GM18498 (cell line): ENCODE results near the gene GPHN.

Experiments
- ATAC-seq: cut with Tn5 transposase; IDR thresholded peaks from one replicate; pipeline ENCODE4 v1.9.1; 2021; ENCODE audit warnings: mild to moderate bottlenecking, moderate library complexity; ENCODE audit not compliant: unreplicated experiment

Gene GPHN

DNA sequence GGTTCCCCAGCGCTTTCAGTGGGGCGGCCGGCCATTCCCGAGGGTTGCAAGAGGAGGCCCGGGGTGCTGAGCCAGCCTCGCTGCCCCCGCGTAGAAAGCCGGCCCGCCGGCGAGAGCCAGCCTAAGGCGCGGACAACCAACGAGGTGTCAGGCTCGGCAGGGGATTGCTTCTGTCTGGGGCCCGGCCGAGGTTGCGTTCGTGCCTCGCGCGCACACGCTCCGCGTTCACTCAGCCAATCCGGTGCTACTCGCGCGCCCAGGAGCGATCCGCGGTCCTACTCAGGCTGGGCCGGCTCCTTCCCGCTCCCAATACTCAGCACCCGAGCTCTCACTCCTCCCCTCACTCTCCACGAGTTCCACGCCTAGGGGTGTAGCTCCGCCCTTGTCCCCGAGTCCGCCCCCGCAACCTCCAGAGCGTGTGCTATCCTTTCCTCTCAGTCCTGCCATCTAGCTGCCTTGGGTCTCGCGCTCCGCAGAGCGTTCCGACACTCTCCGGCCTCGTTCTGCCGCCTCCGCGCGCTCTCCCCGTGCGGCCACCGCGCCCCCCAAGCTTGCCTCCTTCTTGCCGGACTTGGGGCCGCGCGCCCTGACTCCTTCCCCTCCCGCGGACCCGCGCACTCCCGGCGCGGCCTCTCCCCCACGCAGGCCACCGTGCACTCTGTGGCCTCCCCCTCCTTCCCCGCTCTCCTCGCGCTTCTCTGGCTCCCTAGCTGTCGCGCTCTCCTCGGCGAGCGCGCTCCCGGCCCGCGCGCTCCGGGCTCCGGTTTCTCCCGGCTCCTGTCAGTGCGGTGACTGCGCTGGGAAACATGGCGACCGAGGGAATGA is at the start of gene GPHN:
TSS of gene GPHN (plus strand) at position 426 of the 825 bp plus-strand sequence.
- ATAC-seq: peak; percentile 87

DNA sequence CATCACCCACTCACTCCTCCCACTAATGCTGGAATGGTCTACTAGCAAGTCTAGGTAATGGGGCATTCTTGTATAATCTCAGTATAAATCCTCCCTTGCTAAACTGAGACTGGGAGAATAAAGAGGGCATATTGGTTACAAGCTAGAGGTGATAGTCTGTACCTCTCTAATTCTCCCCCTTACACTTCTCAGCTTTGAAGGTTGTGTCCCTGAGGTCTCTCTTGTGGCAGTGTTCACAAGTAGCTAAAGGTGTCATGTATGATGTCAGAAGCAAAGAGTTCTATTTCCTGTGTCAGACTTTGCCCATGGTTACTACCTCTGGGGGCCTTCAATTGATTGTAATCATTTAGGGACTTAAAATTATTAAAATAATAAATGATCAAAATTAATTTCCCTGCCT is 48.3 kb upstream of the GPHN start:
- ATAC-seq: no peak

DNA sequence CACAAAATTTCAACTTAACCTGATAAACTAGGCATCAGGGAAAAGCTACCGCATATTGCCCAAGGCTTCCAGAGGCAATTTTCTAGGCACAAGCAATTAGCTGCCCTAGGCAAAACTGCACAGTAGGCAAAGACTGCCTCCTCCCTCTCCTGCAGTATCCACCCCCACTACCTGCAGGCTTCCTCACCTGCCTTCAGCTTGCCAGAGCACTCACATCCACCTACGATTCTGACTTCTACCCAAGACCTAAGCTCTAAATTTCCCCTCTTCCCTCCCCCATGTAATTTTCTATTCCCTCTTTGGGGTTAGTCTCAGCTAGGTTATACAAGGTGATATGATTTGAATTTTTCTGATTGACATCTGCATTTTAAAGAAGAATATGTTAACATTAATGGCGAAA is 43.7 kb upstream of the GPHN start:
- ATAC-seq: no peak

DNA sequence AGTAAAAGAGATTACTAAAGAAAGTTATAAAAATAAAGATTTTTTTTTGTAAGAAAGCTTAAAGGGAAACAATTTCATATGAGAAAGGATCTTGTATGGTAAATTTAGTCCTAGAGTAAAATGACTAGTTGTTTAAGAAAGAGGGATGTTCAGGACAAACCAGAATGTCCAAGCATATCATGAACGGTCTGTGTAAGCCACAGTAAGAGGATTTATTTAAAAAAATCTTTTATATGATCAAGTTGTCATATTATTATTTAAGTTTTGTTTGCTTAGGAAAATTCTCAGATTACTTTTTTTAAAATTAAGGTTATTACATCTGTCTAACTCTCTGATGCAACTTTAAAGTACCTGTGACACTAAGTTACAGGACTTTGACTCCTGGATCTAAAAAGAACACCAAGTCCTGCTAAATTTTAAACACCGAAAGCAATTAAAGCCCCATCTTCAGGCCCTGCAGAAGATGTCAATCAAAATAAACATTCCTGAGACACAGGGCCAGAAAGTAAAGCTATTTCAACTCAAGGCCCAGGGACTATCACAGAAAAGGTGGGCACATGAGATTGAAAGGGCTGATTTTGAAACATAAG is 39.1 kb upstream of the GPHN start:
- no peak for ATAC-seq

DNA sequence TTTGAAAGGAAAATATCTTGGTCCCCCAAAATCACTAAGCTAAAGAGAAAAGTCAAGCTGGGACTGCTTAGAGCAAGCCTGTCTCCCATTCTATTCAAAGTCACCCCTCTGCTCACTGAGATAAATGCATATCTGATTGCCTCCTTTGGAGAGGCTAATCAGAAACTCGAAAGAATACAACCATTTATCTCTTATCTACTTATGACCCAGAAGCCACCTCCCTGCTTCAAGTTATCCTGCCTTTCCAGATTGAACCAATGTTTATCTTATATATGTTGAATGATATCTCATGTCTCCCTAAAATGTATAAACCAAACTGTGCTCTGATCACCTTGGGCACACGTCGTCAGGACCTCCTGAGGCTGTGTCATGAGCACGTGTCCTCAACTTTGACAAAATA is 36.4 kb upstream of the GPHN start:
- ATAC-seq: no peak

DNA sequence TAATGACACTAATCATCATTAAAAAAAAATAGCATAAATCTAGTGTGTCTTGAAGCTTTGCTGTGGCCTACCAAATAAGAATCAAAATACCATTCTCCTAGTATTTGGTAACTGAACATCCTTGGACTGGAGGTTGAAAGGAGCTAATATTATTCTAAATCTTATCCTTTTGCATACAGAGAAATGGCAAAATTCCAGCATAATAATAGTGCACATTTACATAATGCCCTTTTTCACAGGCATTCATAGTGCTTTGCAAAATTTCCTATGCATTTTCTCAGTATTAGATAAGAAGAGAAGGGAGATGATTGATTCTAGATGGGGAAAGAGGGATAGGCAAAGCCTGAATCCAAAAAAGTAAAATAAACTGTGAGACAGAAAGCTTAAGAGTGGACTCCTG is 35.7 kb upstream of the GPHN start:
- no peak for ATAC-seq

DNA sequence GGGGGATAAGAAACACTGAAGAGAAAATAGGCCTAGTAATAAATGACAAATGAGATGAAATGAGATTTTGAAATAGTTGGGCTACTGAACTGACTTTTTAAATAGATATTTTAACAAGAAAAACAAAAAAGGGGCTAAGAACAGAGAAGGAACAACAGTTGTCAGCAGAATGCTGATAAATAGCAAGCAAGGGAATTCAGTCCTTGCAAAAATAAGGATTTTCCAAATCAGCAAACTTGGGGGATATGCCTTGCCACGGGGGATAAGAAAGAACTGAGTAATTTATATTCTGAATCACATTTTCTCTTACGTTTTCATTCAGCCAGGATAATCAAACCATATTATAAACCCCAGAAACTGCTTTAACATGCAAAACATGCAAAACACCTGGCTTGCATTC is 34.7 kb upstream of the GPHN start:
- no peak for ATAC-seq

DNA sequence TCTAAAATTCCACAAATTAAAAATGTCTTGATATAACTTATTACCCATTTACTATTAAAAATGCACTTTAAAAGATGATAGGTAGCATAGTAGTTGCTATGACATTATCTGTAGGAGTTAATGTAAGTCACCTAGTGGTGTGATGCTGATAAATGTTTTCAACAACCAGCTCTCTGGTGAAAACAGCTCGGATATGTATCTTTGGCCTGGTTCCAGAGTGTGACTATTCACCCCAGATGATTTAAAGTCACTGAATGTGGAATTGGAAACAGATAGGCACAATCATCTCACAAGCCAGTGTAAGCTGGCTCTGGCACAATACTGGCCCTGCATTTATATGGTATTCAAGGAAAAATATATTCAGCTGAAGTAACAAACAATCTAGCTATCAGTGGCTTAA is 31.0 kb upstream of the GPHN start:
- ATAC-seq: no peak

DNA sequence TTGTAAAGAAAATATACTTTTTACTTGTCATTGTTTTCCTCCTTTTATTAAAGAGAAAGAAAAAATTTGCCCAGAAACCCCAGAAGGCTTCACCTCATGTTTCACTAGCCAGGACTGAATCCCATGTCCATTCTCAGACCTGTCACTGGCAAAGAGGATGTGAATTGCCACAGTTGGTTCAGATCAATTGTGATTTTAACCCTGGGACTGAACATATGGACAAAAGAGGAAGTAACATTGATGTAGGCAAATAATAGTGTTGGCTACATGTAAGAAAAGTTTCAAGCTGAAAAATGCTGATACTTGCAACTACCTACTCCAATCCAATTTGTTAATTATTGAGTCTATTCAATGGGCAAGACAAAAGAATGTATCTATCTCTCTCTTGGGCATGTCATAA is 30.4 kb upstream of the GPHN start:
- ATAC-seq: no peak

DNA sequence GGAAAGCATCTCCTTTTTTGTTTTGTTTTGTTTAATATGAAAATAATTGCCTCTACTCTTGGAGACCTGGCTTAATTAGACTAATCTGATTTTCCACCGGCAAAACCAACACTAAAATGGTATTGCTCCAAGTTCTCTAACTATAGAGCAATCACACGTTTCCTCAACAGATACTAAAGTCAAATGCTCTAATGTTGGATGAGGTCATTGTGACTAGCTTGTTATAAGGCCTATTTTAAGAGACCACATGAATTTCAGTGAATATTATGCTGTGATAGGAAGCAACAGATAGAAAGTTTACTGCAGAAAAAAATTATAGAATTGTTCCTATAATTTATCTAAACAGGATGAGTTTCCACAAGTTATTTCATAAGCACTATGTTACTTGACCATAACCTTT is 25.1 kb upstream of the GPHN start:
- no peak for ATAC-seq

DNA sequence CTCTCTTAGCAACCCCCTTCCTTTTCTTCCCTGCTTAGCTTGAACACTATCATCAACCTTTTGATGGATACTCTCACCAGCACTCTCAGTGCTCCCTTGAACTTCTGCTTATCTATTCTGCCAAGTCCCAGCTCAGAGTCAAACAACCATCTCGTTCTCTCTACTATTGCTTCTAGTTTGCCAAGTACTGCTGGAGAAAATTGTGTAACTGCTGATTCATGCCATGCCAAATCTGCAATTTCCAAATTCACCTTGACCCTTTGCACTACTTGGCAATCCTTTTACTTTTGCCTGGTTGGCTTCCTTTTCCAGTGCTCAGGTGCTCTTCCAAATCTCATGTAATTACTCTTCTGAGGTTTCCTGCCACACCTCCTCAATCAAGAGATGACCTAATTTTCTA is 24.6 kb upstream of the GPHN start:
- ATAC-seq: no peak

DNA sequence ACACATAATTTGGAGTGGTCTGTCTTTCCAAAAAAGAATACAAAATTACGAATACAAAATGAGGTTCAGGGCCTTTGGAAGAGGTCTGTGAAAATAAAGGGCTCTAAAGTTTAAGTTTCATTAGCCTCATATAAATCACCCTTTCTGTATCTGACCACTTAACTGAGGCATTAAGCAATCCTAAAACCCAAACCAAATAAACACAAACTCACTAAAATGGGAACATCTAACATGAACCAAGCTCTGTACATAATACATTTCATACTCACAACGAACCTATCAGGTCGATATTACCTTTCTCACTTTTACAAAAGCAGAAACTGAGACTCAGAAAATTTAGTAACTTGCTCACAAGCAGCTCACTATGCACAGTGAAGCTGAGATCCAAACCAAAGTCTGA is 22.9 kb upstream of the GPHN start:
- no peak for ATAC-seq

DNA sequence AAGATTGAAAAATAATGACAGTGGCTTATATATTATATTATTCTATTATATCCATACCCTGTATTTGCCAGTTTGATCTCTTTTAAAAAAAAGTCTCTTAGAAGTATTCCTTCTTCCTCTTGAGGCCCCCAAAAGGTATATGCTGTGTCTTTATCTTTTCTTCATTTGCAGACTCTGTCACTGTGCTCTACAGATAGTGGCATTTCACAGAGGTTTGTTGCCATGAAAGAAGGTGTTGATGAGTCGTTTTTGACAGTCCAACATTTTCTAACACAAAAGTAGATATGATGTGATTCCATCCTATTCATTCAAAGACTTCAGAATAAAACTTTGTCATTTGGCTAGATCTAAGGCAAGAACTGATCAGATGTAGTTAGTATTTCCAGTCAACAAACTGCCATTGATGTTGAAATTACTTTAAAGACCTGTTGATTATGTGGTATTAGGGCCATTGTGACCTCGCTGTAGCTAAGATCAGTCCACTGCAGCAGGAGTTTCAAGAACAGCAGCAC is 22.0 kb upstream of the GPHN start, which contains the start of gene CCDC196:
TSS of gene CCDC196 (plus strand) at position 462 of the 512 bp plus-strand sequence. CDS start 132 bp downstream, outside the sequence.
- ATAC-seq: no peak

DNA sequence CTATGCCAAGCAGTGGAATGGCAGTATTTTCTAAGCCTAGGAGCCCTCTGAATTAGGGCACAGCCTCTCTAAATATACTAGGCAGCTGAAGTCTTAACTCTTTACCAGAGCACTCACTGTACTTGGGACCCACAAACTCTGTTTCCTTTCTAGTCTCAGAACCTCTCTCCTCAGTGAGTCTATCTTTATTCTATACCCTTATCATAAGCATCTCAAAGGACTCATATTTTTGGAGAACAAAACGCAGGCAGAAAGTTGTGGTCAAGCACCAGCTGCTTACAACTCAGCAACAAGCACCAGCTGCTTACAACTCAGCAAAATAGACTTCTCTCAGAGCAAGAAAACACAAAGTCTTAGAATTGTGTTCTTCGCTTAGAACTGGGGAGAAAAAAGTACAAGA is 20.8 kb upstream of the GPHN start:
- ATAC-seq: no peak

DNA sequence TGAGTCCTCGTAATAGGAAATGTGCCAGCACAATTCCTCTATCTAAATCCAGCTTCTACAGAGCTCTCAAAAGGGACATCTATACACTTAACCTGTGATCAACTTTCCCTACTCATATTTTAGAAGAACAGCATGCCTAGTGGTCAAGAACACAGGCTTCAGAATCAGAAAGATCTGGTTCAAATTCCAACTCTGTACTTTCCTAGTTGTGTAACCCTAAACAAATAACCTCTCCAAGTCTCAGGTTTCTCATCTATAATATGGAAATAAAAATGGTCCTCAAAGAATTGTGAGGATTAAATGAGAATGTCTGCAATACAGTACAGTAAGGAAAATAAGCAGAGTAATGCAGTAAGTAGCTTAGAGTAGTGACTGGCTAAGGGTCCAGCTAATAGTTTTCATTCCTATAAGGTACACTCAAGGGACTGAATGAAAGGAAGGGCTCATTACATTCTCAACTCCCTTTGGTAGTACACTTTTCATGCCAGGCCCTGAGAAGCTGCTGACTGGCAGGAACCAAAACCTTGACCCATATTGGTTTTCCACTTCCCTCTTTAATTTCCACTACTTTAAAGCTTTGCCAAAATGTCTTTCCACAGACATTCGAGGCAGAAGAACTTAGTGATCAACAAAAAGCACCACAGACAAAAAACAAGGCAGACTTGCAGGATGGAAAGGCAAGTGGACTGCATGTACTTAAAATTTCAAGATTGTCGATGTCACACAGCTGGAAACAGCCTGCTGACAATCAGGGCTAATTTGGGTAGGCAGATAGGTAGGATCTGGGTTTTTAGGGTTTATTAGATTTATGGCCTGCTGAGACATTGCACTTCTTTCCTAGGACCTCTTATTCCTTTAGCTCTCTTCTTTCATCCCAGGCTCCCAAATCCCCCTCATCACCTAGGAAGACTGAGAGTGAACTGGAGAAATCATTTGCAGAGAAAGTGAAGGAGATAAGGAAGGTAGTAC is 17.5 kb upstream of the GPHN start:
- no peak for ATAC-seq

DNA sequence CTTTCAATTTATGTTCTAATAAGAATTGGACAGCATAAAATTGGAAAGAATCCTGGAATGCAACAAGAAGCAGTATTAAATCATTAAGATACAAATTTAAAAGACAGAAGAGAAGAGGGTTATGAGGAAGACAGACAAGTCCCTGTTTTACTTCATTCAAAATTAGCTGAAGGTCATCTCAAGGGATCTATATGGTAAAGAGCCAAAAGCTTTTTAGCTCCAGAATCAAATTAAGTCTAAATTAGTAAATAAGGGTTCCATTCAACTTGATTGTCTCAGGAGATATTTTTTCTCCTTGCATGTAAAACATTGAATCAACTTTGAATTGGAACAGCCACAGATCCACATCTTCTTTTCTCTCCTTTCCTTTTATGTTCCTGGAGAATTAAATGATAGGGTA is 14.2 kb upstream of the GPHN start:
- no peak for ATAC-seq

DNA sequence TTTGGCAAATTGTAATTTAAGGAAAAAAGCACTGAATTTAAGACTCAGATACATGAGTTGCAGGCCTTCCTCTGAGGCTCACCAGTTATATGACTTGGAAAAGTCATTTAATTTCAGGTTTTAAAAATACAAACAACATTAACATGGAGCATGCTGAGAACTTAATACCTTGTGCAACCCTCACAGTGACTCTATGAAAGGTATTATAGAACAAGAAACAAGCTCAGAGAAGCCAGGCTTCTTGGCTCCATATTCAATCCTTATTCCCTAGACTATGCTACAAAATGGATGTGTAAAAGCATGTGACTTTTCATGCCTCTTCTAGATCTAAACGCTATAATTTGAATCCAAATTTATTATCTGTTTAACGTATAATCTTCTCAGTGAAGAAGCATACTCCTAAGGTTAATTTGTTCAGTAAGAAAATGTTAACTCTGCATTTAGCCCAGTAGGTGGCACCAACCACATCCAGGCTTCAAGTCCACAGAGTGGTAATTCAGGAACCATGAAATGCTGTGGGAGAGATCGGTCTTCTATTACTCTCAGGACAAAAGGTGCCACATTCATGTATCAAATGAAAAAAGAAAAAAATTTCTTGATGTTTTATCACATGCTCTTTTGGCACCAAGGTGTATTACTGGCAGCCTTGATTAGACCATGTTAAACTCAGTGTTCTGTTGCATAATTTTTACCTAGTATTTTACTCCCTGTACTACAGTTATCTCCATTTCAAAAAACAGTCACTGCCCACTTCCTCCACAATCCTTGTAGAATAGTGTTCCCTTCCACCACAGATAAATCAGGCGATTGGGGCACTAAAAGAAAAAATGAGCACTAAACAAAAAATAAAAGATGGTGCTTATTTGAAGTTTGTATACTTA is 12.5 kb upstream of the GPHN start:
- ATAC-seq: peak; percentile 89

DNA sequence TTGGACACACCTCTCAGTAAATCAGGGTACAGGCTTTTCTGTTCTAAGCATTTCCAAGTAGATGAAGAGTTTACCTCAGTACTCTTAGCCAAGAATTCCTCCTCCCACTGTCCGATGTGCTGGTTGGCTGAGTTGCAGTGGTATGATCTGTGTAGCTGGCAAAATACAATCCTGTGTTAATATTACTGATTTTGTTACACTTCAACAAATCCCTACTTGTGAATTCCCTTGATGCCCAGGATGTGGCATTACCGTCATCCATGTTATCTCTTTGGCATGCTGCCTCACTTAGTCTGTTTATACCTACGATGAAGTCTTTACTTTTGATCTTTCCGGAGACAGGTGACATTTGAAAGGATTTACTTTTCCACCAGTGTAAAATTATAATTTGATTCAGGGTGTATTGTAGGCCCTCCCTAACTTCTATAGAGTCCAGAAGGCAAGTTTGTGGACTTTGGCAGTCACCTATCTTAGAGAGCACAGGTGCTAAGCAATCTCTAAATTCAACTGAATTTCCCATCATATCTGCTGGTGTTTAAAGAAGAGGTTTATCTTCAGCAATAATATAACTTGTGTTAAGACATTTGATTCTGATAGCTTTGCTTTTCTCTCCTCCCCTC is 11.6 kb upstream of the GPHN start:
- no peak for ATAC-seq

DNA sequence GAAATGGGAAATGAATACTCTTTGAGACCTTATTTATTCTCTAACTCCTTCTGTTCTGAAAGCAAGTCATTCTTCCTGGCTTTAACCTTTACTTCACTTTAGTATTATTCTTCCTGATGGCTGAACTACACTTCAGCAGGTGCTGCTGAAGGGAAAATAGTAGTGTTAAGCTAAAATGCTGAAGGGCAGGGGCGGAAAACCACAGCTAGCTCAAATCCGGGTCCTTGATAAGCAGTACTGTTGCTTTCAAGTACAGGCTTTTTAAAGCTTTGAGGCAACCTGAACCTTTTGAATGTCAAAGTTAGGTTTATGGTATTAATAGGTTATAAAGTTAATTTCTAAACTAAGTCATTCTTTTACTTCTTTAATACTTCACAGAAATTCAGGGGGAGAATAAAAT is 11.0 kb upstream of the GPHN start:
- ATAC-seq: no peak

DNA sequence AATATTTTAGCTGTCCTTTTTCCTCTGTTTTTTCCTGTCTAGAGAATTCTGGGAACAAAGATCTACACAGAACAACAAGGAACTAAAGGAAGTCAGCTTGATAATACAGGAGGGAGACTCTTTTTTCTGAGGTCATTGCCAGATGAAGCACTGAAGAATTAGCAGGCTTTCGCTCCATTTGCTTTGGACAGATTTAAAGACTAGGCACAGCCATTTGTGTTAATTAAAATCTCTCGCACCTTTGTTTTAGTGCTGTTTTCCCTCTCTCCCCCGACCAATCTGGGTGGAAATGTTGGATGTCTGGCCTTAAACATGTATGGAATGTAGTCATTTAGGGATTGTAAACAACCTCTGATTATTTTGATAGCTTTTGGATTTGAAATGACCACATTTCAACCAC is 9.6 kb upstream of the GPHN start:
- no peak for ATAC-seq
